GM18505 (cell line): ENCODE data around the gene ENPEP.
"Not testable (repeated sequence)": the region's sequence is repeated elsewhere in the genome, so short reads cannot be mapped to it uniquely, and the experiment has no call there.

ENCODE experiments used
- ATAC-seq: cut with Tn5 transposase; IDR thresholded peaks from one replicate; pipeline ENCODE4 v1.9.1; 2021; ENCODE audit not compliant: unreplicated experiment
- POLR2A ChIP-seq: IDR thresholded peaks from 4 replicates; pipeline ENCODE4 v1.6.1; 2011; ENCODE audit warnings: borderline replicate concordance; ENCODE audit not compliant: insufficient read depth, insufficient read length; ENCODE audit errors: extremely low read depth

Gene ENPEP

DNA sequence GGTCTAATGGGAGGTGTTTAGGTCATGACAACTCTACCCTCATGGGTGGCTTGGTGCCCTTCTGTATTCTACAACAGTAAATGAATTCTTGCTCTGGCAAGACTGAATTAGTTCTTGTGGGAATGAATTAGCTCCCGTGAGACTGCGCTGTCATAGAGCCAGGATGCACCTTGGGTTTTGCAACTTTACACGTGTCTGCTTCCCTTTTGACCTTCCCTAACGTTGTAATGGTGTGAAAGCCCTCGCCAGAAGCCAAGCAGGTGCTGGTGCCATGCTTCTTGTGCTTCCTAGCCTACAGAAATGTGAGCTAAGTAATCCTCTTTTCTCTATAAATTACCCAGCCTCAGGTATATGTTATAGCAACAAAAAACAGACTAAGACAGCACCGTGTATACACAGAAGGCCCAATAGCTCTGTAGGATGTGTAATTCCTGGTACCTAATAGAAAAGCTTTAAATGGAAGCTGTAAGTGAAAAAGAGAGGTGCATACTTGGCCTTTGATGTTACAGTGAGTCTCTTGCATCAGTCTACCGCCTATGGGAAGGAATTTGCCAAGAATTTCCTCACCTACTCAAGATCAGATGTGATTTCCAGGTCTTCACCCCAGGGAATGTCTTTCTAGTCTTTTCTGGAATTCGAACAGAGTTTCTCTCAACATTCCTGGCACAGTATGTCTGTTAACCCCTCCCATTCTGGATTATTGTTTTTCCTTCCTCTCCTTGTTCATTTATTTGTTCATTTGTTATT lies 3.2 kb upstream of the ENPEP start:
- no peak for ATAC-seq
- no peak for TF ChIP-seq POLR2A

DNA sequence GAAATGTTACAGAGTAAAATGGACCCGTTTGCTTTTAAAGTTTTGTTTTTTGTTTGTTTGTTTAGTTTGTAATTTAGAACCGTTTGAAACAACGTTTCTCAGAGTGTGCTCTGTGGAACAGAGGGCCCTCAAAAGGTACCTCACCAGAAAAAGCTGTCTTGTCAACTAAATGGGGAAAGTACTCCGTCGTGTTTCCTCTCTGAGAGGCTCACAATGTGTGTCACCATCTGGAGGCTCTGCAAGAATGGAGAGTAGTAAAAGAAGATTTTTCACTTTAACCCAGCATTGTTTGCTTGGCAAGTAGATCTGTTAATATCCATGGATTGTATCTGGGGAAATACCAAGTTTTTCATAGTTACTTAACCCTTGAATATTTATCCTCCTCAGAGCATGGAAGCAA lies 1.5 kb upstream of the ENPEP start:
- ATAC-seq, result no peak
- TF ChIP-seq POLR2A, result no peak

DNA sequence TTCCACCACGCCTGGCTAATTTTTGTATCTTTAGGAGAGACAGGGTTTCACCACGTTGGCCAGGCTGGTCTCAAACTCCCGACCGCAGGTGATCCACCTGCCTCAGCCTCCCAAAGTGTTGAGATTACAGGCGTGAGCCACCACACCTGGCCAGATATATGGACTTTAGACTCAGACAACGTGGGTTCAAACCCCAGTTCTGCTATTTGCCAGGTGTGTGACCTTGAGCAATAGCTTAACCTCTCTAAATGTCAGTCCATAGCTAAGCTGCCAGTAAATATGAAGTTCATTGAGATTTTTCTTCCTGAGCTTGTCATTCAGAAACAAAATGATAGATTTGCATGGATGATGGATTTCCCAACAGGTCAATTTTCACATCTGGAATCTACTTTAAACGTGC lies 875 bp upstream of the ENPEP start:
- ATAC-seq, result not testable (repeated sequence)

DNA sequence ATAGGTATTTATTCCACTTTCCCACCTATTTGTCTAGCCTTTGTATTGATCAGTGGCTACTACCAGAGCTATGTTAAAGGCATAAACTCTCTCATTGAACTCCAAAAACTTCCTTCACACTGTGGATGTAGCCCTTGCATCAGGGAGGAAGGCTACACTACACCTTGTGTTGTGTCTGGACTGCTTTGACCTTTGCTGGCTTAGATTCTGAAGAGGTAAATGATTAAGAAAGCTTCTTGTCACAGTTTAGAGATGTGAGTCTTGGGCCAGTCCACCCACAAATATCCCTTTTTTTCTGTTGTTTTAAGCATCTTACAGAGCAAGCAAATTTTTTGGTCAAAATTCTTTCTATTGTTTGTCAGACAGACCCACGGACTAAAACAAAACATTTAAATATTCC lies 1.9 kb downstream of the ENPEP start:
- TF ChIP-seq POLR2A, result no peak
- ATAC-seq, result no peak

DNA sequence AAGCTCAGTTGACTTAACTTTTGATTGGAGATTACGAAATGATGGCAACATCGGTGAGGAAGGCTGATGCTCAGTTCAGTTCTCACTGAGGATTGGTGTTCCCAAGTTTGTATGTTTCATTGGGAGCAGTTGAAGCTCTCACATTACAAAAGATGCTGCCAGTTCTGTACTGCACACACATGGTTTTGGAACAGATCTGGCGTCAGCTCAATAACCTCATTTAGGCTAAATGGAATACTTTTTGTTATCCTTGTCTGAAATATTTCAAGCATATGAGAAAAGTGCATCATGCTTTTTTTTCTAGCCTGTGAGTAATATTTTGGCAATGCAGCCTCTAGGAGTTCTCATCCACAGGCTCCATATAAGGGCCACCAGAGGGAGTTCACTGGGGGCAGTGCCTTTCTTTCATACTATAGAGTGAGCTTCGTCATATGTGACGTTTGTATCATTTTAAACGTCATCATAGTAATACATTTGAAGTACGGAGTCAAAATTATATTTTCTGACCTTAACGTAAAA lies 4.1 kb downstream of the ENPEP start:
- no peak for TF ChIP-seq POLR2A
- ATAC-seq, result no peak

DNA sequence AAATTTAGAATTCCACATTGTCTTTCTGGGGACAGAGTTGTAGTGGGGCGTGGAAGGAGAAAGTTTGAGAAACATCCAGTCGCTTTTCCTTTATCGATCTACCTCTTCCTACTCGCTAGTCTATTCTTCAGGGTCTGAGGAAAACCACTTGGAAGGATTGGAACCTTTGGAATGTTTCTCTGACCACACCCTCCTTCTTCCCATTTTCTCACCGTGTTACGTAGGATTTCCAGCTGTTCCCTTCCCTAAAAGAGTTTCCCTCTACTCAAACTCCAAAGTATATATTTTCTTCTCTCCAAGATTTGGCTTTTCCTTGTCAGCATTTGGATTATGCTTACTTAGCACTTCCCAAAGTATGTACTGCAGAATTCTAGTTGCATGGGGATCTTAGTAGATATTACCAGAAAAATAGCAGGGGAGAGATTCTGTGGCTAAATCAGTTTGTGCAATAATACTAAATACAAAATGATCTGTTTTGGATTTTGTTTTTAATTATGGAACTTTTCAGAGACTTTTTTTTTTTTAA lies 4.9 kb downstream of the ENPEP start:
- TF ChIP-seq POLR2A, result no peak

DNA sequence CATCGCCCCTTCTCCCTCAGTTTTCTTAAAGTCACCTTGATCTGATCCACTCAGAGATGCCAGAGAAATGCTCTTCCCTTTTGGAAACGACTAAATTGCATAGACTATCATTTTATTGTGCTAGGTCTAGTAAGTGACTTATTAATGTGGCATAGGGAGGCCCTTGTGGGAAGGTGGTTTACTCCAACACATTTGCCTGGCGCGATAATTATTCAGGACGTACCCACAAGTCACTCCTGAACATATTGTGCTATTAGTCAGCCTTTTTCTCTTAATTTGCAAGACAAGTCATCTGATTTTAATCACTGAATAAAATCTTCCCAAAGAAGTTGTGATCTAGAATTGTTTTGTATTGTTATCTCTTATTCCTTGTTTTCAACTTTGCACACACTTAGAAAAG lies 7.6 kb downstream of the ENPEP start:
- ATAC-seq, result no peak

More for the DNA sequence above, 4.9 kb downstream of the ENPEP start:
- no peak for ATAC-seq

DNA sequence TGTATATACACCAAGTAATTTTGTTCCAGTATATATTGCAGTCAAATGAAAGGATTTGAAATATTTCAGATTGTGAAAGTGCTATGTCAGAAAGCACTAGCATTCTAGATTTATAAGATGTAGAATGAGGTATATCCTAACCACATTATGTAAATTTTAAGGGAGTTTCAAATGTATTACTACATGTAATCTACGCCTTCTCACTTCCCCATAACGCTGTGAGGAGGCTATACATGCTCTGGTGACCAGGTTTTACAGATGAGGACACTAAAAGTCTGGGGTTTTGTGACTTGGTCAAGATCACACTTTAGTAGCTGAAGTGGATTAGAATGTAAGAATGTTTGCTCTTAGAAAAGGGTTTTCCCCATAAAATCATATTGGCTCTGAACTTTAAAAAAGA lies 8.1 kb downstream of the ENPEP start:
- ATAC-seq, result peak; percentile 99
- no peak for TF ChIP-seq POLR2A

More for the DNA sequence above, 7.6 kb downstream of the ENPEP start:
- TF ChIP-seq POLR2A, result no peak

DNA sequence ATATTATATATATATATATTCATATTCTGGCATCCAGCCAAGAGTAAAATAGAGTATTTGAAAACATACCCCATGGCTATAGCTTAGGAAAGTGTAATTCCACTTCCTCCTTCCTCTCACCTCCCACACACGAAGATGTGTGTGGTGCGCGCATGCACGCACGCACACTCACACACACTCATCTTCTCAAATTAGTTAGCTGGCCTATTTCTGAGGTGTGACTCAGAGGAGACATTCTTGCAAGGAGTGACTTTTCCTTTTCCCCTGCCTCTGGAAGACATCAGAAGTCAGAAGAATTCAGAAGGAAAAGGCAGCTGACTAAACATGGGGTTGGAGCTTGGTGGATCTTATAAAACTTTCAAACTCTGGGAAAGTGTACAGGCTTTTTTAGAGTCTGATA lies 8.8 kb downstream of the ENPEP start:
- ATAC-seq, result peak; percentile 37
- no peak for TF ChIP-seq POLR2A

DNA sequence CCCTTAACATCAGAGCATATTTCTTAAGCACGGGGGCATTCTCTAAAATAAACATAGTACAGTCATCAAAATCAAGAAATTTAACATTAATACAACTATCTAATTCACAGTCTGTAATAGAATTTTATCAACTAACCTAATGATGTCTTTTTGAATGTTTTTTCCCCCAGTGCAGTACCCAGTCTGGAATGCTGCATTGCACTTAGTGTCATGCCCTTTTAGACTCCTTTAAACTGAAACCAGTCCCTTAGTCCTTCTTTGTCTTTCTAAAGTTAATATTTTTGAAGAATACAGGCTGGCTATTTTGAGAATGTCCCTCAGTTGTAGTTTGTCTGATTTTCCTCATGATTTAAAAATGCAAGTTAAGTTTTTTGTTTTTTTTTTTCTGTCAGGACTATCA lies 9.5 kb downstream of the ENPEP start:
- no peak for TF ChIP-seq POLR2A
- ATAC-seq, result no peak

DNA sequence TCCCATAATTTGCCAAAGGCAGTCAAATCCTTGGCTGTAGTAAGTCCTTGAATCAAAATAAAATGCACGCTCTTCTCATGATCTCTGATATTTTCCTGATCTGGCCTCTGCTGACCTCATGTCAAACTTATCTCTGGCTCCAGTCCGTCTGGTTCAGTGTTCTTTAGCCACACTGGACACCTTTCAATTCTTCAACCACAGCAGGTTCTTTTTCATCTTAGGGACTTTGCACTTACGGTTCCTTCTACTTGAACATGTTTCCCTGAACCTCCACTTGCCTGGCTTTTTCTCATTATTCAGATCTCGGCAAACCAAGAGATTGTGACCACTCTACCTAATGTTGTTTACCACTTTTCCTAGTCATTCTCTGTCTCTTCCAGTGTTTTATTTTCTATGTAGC lies 10.3 kb downstream of the ENPEP start:
- TF ChIP-seq POLR2A, result no peak
- no peak for ATAC-seq

DNA sequence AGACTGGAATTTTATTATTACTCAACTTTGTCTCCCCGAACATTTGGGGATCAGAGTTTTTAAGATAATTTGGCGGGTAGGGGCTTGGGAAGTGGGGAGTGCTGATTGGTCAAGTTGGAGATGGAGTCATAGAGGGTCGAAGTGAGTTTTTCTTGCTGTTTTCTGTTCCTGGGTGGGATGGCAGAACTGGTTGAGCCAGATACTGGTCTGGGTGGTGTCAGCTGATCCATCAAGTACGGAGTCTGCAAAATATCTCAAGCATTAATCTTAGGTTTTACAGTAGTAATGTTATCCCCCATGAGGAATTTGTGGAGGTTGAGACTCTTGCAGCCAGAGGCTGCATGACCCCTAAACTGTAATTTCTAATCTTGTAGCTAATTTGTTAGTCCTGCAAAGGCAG lies 10.9 kb downstream of the ENPEP start:
- ATAC-seq, result not testable (repeated sequence)

DNA sequence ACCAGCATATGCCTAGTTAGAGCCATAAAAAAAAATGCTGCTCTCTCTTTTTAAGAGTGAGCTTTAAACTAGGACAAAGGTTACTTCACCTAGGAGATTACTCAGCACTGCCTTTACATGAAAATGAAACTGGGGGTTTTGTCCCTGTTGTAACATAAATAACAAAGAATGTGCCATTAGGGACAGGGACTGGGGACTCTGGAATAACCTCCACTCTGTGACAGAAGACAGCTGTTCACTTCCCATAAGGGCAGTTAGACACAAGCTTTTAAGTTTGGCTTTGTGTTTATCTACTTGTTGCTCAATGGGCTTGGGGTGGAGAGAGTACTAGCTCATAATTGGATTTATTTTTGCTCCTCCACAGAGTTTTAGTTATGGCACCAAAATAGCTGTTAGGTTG lies 11.9 kb downstream of the ENPEP start:
- no peak for TF ChIP-seq POLR2A
- ATAC-seq, result peak; percentile 31

DNA sequence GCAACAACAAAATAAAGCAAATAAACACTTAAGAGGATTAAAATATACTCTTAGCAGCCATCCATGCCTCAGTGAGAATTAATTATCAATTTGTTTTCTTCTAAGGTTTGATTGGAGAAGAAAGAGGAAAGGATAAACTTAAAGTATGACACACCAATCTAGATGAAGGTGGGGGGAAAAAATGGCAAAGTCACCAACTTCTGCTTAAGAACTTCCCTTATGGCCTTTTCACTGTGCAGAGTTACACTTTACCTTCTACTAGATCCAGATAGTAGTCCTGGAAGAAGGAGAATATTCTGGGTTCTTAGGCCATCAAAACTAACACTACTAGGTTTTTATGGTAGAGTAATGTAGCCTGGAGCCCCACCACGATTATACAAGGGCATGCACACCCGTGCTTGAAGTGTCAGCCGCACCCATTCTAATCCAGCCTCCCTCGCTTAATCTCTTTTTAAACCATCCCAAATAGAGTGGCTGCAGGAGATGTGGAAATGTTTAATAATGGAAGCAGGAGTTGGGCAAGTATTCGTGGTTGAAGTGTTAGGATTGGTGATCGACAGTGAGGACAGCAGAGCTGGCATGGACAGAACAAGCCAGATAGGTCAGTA lies 14.1 kb downstream of the ENPEP start:
- no peak for ATAC-seq
- TF ChIP-seq POLR2A, result no peak
